ENCODE measurements around the gene TMEM72.

DNA sequence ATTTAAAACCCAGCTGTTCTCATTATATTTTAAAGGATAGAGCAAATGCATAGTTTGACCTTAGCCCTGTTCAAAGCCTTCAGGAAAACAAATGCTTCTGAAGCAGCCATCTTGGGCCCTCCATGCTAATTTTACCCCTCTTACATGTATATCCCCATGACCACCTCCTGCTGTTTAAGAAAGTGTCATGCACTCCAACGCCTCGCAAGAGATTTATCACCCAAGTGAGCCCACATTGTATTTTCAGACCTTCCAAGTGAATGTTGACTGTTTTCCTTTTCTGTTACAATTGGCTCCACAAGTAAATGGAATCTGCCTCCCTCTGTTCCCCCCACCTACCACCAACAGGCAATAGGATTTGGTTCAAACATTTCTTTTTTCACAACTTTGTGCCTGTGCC is 5.3 kb downstream of the TMEM72 start:
- TF ChIP-seq EZH2 (IDR thresholded peaks at IDR 0.05; ENCODE audit: low read depth, unreplicated experiment) (no peak), CREB1 (CRISPR knock-in tag; IDR thresholded peaks at IDR 0.05; ENCODE audit: low read depth) (no peak), JUNB (IDR thresholded peaks at IDR 0.05; ENCODE audit: unreplicated experiment) (no peak), POLR2AphosphoS5 (IDR thresholded peaks at IDR 0.05; ENCODE audit: low read depth) (no peak), EZH2phosphoT487 (IDR thresholded peaks at IDR 0.05; ENCODE audit: unreplicated experiment) (no peak)
- TF ChIP-seq, protein P1, sequence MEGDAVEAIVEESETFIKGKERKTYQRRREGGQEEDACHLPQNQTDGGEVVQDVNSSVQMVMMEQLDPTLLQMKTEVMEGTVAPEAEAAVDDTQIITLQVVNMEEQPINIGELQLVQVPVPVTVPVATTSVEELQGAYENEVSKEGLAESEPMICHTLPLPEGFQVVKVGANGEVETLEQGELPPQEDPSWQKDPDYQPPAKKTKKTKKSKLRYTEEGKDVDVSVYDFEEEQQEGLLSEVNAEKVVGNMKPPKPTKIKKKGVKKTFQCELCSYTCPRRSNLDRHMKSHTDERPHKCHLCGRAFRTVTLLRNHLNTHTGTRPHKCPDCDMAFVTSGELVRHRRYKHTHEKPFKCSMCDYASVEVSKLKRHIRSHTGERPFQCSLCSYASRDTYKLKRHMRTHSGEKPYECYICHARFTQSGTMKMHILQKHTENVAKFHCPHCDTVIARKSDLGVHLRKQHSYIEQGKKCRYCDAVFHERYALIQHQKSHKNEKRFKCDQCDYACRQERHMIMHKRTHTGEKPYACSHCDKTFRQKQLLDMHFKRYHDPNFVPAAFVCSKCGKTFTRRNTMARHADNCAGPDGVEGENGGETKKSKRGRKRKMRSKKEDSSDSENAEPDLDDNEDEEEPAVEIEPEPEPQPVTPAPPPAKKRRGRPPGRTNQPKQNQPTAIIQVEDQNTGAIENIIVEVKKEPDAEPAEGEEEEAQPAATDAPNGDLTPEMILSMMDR (conservative IDR thresholded peaks at IDR 0.05; ENCODE audit: low read depth in 2 of 2): no peak
- TF ChIP-seq, protein P2, sequence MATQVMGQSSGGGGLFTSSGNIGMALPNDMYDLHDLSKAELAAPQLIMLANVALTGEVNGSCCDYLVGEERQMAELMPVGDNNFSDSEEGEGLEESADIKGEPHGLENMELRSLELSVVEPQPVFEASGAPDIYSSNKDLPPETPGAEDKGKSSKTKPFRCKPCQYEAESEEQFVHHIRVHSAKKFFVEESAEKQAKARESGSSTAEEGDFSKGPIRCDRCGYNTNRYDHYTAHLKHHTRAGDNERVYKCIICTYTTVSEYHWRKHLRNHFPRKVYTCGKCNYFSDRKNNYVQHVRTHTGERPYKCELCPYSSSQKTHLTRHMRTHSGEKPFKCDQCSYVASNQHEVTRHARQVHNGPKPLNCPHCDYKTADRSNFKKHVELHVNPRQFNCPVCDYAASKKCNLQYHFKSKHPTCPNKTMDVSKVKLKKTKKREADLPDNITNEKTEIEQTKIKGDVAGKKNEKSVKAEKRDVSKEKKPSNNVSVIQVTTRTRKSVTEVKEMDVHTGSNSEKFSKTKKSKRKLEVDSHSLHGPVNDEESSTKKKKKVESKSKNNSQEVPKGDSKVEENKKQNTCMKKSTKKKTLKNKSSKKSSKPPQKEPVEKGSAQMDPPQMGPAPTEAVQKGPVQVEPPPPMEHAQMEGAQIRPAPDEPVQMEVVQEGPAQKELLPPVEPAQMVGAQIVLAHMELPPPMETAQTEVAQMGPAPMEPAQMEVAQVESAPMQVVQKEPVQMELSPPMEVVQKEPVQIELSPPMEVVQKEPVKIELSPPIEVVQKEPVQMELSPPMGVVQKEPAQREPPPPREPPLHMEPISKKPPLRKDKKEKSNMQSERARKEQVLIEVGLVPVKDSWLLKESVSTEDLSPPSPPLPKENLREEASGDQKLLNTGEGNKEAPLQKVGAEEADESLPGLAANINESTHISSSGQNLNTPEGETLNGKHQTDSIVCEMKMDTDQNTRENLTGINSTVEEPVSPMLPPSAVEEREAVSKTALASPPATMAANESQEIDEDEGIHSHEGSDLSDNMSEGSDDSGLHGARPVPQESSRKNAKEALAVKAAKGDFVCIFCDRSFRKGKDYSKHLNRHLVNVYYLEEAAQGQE (IDR thresholded peaks at IDR 0.05; ENCODE audit: unreplicated experiment): no peak

Data from GM23338 (cell line).